Measurements from ENCODE around the gene CSRNP3.

GRCh38 chr2:165617741-165618481 is 148.4 kb downstream of the CSRNP3 start:
- TF ChIP-seq SPI1 (IDR thresholded peaks at IDR 0.05; ENCODE audit: low read depth, low read length) (no peak), POLR2AphosphoS5 (IDR thresholded peaks at IDR 0.05; ENCODE audit: low read depth, low read length) (no peak)

Data from GM12891 (cell line).